ENCODE results near the gene DOK3. TPM values are rescaled to one million over a fixed set of nuclear protein-coding genes. Genes with fewer than 3 reads are reported as not detected.

DOK3 gene
- total and polyA plus RNA-seq, 2 donors (not counting 3 experiments of a cell fraction or from before 2014, with no cell fraction given): 4.8 to 5.3 TPM

GRCh38 chr5:177548495-177548894 is 38.9 kb upstream of the DOK3 start:
- BruUV-seq (replicated peaks): no TSS peak
- DNase-seq (ENCODE audit: low read depth, low spot score) (no peak), FAIRE-seq (no peak)
- TF ChIP-seq POLR2AphosphoS5 (IDR thresholded peaks at IDR 0.05; ENCODE audit: insufficient read depth, low read depth, low read length) (no peak), GATA2 (IDR thresholded peaks at IDR 0.05; ENCODE audit: insufficient read depth, insufficient read length, low read depth, low read length) (no peak), MAX (IDR thresholded peaks at IDR 0.05; ENCODE audit: insufficient read depth, insufficient read length) (no peak), EZH2 (IDR thresholded peaks at IDR 0.05; ENCODE audit: borderline replicate concordance, low read depth, low read length, severe bottlenecking) (no peak), POLR2A (IDR thresholded peaks at IDR 0.05; ENCODE audit: low read depth, low read length) (no peak), CTCF (IDR thresholded peaks at IDR 0.05; ENCODE audit: extremely low read depth in 1 of 2, insufficient read depth in 1 of 2, low read depth in 1 of 2, low read length in 2 of 2) (no peak), JUN (IDR thresholded peaks at IDR 0.05; ENCODE audit: borderline replicate concordance, insufficient read depth, insufficient read length, low read depth) (no peak), MYC (IDR thresholded peaks at IDR 0.05; ENCODE audit: low read depth, low read length) (no peak), FOS (IDR thresholded peaks at IDR 0.05; ENCODE audit: borderline replicate concordance, insufficient read depth, low read length) (no peak)
- peaks cover 9% of the 10 kb centered on the region for H4K20me1 ChIP-seq (replicated peaks; ENCODE audit: control insufficient read depth, extremely low read depth, insufficient read depth, low read length)
- H3K4me2 ChIP-seq (ENCODE audit: insufficient read depth, low read length): no peak overlapping the region
- H3K9me1 ChIP-seq (replicated peaks; ENCODE audit: control insufficient read depth, extremely low read depth, insufficient read depth, low read length): no peaks in the 10 kb centered on the region
- ChIA-PET POLR2A (interaction anchor here (0.7 kb wide), 1 partner anchor 32 kb away, joined by 3 read pairs; the partner anchor contains the start of gene DDX41), CTCF (interaction anchor here (0.6 to 1.5 kb wide), 4 partner anchors 11 to 16 kb away, joined by 3 to 5 read pairs (median 4); no protein-coding TSS in a partner anchor)
- H3K4me1 ChIP-seq (ENCODE audit: control insufficient read depth, extremely low read depth, insufficient read depth, low read length): peaks cover 19% of the 10 kb centered on the region
- H3K9me3 ChIP-seq (replicated peaks; ENCODE audit: control insufficient read depth, insufficient read depth, low read length): no peaks in the 10 kb centered on the region
- no peak overlapping the region for H3K4me3 ChIP-seq (replicated peaks in 1 of 3; ENCODE audit: insufficient read depth in 1 of 3, low read depth in 1 of 3, low read length in 3 of 3)
- dilution Hi-C loops (cut with MboI; ENCODE audit: extremely low pct_ligation_motif_present, low sequenced_read_pairs): no loop called here
- intact Hi-C loops (cut with micrococcal nuclease): no loop called here
- peaks cover 0 to 3% of the 10 kb centered on the region in 2 experiments for H3K36me3 ChIP-seq (ENCODE audit: control insufficient read depth in 2 of 2, extremely low read depth in 1 of 2, insufficient read depth in 2 of 2, low read length in 2 of 2)
- no peaks in the 10 kb centered on the region for H3K27me3 ChIP-seq (ENCODE audit: control insufficient read depth in 2 of 2, insufficient read depth in 2 of 2, low read length in 2 of 2)
- no peak overlapping the region for H3K27ac ChIP-seq (ENCODE audit: insufficient read depth, low read depth, low read length)
- H2AFZ ChIP-seq (ENCODE audit: low read depth, low read length): no peak overlapping the region
- H3K9ac ChIP-seq (replicated peaks; ENCODE audit: extremely low read depth, insufficient read depth, low read length): no peak overlapping the region
- H3K79me2 ChIP-seq (ENCODE audit: control insufficient read depth, insufficient read depth, low read length): peaks cover 68% of the 10 kb centered on the region
